ENCODE data around the gene ASAP2.

The ASAP2 gene

GRCh38 chr2:9336241-9336575, 129.6 kb downstream of the ASAP2 start:
- no peak overlapping the region for H3K4me3 ChIP-seq (replicated peaks; ENCODE audit: low read depth, low read length)
- TF ChIP-seq CTCF (IDR thresholded peaks at IDR 0.05; ENCODE audit: low read length, missing control alignments): no peak
- peak; percentile 24 for DNase-seq (ENCODE audit: low read depth)

- DNase-seq (ENCODE audit: low read depth): peak; percentile 96
Observed at GRCh38 chr2:9336576-9337314, 130.1 kb downstream of the ASAP2 start.

GRCh38 chr2:9337901-9338300, 131.3 kb downstream of the ASAP2 start:
- H3K4me3 ChIP-seq (replicated peaks; ENCODE audit: low read depth, low read length): no peak overlapping the region
- no peak for TF ChIP-seq CTCF (IDR thresholded peaks at IDR 0.05; ENCODE audit: low read length, missing control alignments)
- no peak for DNase-seq (ENCODE audit: low read depth)

More at GRCh38 chr2:9336576-9337314, 130.1 kb downstream of the ASAP2 start:
- H3K4me3 ChIP-seq (replicated peaks; ENCODE audit: low read depth, low read length): no peak overlapping the region
- TF ChIP-seq CTCF (IDR thresholded peaks at IDR 0.05; ENCODE audit: low read length, missing control alignments): no peak

- H3K4me3 ChIP-seq (replicated peaks; ENCODE audit: low read depth, low read length): no peak overlapping the region
- DNase-seq (ENCODE audit: low read depth): no peak
- no peak for TF ChIP-seq CTCF (IDR thresholded peaks at IDR 0.05; ENCODE audit: low read length, missing control alignments)
Observed at GRCh38 chr2:9341337-9341887, 134.8 kb downstream of the ASAP2 start.

- H3K4me3 ChIP-seq (replicated peaks; ENCODE audit: low read depth, low read length): no peak overlapping the region
- DNase-seq (ENCODE audit: low read depth): no peak
- TF ChIP-seq CTCF (IDR thresholded peaks at IDR 0.05; ENCODE audit: low read length, missing control alignments): no peak
Observed at GRCh38 chr2:9342659-9343058, 136.0 kb downstream of the ASAP2 start.

- DNase-seq (ENCODE audit: low read depth): no peak
- no peak for TF ChIP-seq CTCF (IDR thresholded peaks at IDR 0.05; ENCODE audit: low read length, missing control alignments)
Observed at GRCh38 chr2:9343524-9343923, 136.9 kb downstream of the ASAP2 start.

GRCh38 chr2:9344434-9344833, 137.8 kb downstream of the ASAP2 start:
- no peak overlapping the region for H3K4me3 ChIP-seq (replicated peaks; ENCODE audit: low read depth, low read length)

More at GRCh38 chr2:9343524-9343923, 136.9 kb downstream of the ASAP2 start:
- H3K4me3 ChIP-seq (replicated peaks; ENCODE audit: low read depth, low read length): no peak overlapping the region

More at GRCh38 chr2:9344434-9344833, 137.8 kb downstream of the ASAP2 start:
- TF ChIP-seq CTCF (IDR thresholded peaks at IDR 0.05; ENCODE audit: low read length, missing control alignments): no peak
- DNase-seq (ENCODE audit: low read depth): no peak
